KG1 (cell line): ENCODE data around the gene ZNF536.
"Not testable (repeated sequence)": the region's sequence is repeated elsewhere in the genome, so short reads cannot be mapped to it uniquely, and the experiment has no call there.

Experiments
- DNase-seq: peaks from one replicate; lab custom pipeline; 2025; lab: John Stamatoyannopoulos, UW

Gene ZNF536

GRCh38 chr19:30446120-30446519 is 73.9 kb downstream of the ZNF536 start:
- not testable (repeated sequence) for DNase-seq

- no peak for DNase-seq
These were observed 74.8 kb downstream of the ZNF536 start for GRCh38 chr19:30446850-30447552.

DNA sequence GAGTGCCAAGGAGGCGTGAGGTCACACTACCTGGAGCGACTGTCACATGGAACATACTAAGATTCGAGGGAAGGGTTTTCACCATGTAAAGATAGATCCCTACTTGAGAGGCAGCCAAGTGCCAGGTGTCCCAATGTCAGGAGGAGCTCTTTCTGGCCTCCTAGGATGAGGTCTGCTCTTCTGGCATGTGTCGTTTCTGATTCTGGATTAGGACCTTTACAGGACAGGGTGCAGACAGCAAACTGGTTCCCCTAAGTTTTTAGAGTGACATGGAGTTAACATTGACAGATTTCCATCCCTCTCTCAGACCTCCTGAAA is 75.3 kb downstream of the ZNF536 start:
- DNase-seq = no peak

DNA sequence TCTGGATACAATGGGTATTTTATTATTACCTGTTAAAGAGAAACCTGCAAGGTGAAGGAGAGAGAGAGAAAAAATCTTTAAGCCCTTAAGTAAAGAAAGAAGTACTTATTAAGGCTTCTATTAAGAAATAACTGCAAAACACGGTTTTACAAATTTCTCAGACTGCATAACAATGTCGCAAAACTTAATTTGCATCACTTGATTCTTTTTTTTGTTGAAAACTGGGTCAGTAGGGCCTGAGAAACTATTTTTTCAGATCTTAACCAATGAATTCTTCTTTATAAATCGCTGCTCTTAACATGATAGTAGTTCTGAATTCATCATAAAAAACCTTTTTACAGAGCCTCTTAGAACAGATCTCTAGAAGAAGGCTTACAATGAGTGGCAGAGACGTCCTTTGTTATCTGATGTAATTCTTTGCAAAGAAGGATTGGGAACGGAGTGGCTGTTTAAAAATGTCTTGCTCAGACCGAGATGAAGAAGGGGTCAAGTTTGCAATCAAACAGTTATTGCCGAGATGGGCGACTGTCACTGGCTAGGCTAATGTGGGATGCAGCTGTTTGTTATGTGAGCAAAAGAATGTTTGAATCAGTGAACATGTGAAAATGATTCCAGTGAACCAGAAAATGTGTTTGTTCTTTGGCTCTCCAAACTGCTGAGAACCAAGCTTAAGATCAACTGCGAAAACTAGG is 76.3 kb downstream of the ZNF536 start:
- DNase-seq = no peak

DNA sequence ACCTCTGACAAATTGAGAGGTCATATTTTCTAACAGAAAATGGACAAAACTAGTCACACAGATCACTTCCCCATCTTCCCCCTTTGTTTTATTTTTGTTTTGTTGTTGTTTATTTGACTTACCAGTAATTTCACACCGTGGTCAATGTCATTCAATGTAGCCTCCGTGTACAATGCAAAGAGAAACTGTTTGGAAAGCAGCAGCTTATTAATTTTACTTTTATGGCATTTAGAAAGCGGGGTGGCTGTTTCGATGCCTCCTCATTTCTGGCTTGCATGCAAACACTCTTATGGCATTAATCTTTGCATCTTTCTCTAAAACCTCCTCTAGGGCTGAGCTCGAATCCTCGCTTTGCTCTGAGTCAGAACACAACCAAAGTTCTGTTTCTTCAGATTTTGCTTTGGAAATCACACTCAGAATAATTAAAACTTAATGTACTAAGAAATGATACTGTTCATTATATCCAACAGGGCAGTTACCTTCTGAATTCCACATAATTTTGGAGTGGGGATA is 77.0 kb downstream of the ZNF536 start:
- DNase-seq = no peak

DNA sequence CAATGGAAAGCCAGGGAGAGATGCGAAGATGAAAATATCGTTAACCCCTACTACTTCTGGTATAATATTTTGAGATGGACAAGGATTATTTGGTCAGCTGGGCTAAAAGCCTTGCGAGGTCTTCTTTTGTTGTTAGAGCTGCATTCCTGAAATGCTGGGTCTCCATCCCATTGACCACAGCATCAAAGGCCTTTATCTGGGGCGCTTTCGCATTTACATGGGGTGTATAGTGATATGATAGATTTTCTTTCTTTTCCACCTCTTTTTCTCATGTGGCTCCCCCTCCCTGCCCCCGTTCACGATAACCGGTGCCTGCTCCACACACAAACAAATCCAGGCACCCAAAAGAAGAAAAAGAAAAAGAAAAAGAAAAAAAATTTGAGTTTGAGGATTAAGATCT is 77.5 kb downstream of the ZNF536 start:
- no peak for DNase-seq

GRCh38 chr19:30450100-30450499 is 77.9 kb downstream of the ZNF536 start:
- DNase-seq = no peak

- no peak for DNase-seq
These were observed 78.7 kb downstream of the ZNF536 start for GRCh38 chr19:30450835-30451321.

- DNase-seq = no peak
These were observed 80.7 kb downstream of the ZNF536 start for GRCh38 chr19:30452931-30453330.

DNA sequence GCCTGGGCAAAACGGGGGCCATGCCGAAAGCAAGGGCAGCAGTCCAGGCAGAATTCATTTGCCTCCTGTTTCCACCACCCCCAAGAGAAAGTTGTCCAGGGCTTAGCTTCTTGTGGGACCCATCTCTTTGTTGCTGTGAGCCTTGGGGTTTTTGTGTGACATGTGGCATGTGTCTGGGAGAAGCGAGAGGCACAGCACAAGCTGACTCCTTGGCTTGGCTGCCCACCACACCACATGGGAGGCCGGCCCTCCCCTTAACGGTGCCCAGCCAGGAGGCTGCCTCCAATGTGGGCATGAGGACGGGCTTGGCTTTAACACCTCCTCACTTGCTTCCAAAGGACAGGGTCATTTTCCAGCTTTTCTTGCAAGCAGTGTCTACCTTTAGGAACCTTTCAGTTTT is 81.6 kb downstream of the ZNF536 start:
- no peak for DNase-seq

GRCh38 chr19:30455881-30456280 is 83.7 kb downstream of the ZNF536 start:
- no peak for DNase-seq

DNA sequence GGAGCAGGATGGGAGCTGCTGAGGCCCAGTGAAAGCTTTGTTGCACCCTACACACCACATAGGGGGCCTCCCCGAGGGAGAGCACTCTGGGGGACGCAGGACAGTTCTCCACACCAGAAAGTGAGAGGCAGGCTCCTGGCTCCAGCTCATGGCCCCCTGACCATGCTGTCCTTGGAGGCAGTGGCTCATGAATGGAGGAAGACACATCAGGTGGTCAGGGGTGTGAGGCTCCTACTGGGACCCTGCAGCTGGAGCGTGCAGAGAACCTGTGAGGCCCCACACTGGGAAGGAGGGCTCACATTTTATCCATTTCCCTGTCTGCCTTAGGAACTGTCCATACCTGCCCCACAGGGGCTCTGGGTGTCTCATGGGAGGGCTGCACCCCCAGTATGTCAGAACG is 85.3 kb downstream of the ZNF536 start:
- no peak for DNase-seq

- DNase-seq = no peak
These were observed 87.7 kb downstream of the ZNF536 start for GRCh38 chr19:30459859-30460258.

DNA sequence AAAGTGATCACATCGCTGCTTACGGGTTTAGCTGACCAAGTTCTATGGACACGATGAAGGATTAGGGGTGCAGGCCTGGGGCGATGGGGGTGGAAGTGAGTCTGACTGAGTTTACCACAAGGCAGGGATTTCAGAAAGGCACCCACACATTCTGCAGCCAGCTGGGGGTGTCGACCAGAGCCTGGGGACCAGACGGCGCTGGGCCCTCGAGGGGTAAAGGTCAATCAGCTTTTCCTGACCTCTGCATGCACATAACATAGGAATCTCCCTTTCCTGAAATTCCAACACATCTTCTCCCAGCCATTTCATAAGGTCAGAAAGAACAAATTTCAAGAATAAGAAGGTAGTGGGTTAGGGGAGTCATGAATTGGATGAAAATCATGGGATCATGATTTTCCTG is 92.0 kb downstream of the ZNF536 start:
- DNase-seq = no peak

DNA sequence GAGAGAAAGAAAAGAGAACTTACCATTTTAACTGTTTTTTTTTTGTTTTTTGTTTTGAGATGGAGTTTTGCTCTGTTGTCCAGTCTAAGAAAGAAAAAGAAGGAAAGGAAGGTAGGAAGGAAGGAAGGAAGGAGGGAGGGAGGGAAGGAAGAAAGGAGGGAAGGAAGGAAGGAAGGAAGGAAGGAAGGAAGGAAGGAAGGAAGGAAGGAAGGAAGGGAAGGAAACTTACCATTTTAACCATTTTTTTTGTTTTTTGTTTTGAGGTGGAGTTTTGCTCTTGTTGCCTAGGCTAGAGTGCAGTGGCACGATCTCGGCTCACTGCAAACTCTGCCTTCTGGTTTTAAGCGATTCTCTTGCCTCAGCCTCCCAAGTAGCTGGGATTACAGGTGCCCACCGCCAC is 94.4 kb downstream of the ZNF536 start:
- DNase-seq = not testable (repeated sequence)

GRCh38 chr19:30467239-30467638 is 95.1 kb downstream of the ZNF536 start:
- DNase-seq = no peak

DNA sequence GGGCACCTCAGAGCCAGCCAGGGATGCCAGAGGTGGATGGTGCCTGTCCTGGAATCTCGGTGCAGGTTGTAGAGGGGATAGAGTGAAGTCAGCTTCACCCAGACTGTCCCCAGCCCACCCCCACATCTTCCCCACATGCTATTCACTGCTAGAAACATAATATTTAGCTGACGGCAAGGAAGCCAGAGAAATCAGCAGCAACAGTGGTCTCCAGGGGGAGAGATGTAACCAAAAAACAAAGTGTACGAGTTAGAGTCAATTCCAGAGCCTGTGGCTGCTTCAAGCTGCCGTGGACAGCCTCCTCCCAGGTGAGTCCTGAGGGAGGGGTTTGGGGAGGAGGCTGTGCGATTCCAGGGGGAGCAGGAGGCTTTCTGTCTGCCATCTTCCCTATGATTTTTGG is 97.6 kb downstream of the ZNF536 start:
- DNase-seq = no peak

DNA sequence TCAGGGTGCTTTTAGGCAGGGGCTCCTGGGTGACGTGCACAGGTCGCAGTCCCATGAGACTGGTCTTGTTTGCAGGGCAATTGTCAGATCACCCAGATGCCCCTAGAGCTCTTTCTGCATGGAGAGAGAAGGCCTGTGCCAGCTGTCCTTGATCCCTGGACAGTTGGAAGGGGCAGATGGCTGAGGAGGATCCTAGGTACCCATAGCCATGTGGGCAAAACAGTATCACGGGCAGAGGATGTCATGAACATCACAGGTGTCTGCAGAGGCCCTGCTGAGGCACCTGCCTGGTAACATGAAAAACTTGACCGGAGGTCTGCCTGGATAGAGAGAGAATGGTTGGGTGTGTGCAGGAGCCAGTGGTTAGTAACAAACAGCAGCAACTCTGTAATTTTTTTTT is 99.3 kb downstream of the ZNF536 start:
- no peak for DNase-seq

GRCh38 chr19:30473334-30473867 is 101.2 kb downstream of the ZNF536 start:
- DNase-seq = no peak

DNA sequence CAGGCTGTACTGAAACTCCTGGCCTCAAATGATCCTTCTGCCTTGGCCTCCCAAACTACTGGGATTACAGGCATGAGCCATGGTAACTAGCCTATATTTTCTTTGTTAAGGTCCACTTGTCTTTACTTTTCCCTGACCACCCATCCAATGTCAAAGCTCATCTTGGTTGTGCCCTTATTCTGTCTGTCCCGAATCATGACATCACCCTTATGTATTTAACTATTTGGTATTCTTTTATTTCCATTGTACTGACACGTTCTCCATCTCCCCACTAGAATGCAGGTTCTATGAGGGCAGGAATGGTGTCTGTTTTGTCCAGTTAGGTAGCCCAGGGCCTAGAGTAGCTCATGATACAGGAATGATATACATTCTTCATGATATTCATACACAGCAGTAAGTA is 104.8 kb downstream of the ZNF536 start:
- no peak for DNase-seq

- DNase-seq = no peak
These were observed 107.0 kb downstream of the ZNF536 start for GRCh38 chr19:30479231-30479630.

DNA sequence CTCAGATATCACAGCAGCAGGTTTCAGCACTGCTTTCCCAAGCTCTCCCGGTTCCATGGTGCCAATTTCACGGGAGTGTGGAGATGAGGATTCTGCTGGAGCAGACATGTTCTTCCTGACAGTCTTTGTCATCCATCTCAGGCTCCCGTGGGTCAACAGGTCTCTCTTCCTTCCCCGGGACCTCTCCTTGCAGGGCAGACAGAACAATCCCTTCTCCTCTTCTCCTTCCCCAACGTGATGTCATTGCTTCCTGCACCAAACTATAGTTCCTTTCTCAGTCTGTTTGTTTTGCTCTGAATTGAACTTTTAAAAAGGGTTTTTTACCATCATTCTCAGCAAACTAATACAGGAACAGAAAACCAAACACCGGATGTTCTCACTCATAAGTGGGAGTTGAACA is 107.9 kb downstream of the ZNF536 start:
- no peak for DNase-seq

- no peak for DNase-seq
These were observed 108.9 kb downstream of the ZNF536 start for GRCh38 chr19:30481063-30481462.
